AML-193 (cell line): ENCODE data around the gene CRYBB2.
"Not testable (repeated sequence)": the region's sequence is repeated elsewhere in the genome, so short reads cannot be mapped to it uniquely, and the experiment has no call there.

ENCODE experiments used
- DNase-seq, 2 experiments: peaks; one replicate each; lab custom pipeline; 2025; lab: John Stamatoyannopoulos, UW

CRYBB2 gene, protein sequence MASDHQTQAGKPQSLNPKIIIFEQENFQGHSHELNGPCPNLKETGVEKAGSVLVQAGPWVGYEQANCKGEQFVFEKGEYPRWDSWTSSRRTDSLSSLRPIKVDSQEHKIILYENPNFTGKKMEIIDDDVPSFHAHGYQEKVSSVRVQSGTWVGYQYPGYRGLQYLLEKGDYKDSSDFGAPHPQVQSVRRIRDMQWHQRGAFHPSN

DNA sequence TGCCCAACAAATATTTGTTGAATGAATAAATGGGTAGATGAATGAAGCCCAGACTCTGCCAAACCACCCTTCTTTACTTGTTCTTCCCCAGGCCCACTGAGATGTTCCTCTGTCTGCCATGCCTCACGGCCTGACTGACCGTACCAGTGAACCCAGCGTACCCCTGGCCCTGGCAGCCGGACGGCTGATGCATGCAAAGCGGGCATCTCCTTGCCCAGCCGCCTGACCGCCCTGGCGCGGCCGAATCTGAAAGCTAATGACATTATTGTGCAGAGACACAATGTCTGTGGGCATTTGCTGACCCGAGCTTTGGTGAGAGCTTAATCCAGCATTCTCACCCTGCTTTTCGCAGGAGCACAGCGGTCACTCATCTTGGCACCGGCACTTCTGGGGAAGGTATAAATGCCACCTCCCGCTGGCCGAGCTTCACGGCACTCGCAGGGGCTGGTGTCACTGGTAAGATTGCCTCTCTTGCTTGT is at the start of gene CRYBB2:
Gene CRYBB2 (plus strand): TSS at position 429 of the 479 bp plus-strand sequence. CDS start 1,791 bp downstream, outside the sequence.
- no peak for DNase-seq

DNA sequence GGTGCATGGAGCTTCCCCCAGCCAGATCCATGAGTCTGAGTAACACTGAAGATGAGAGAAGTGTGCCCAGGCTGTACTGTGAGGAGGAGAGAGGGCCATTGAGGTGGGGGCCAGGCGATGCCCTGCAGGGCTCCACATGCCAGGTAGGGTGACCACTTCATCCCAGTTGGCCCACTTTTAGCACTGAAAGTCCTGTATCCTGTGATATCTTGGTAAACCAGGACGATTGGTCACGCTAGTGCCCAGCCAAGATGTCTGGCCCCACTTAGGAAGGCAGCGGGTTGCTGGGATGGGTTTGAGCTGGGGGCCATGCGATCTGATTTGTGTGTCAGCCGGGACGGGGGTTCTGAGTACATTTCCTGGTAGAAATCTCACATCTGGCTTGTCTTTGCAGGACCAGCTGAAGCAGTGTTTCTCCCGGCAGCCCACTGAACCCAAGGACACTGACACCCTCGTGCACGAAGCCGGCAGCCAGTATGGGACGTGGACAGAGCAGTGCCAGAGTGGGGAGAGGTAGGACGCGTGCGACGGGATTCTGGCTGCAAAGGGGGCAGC is 48.9 kb upstream of the CRYBB2 start:
- DNase-seq: no peak

DNA sequence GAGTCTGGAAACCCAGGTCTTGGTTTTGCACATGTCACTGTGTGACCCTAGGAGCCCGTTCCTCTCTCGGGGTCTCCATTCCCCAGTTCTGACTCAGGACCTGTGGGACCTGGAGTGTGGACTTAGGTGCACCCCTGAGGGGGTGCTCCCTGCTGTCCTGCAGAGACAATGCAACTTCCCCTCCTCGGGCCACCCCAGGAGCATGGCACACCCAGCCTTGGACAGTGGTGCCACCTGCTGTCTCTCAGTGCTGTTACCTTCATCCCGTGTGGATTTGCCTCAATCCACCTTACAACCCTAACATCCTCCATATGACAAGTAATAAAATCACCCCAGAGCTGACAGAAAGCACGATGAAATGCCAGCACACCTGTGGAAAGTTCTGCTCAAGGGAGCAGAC is 47.3 kb upstream of the CRYBB2 start:
- peak in 1 of 2 experiments; percentile 1 for DNase-seq

DNA sequence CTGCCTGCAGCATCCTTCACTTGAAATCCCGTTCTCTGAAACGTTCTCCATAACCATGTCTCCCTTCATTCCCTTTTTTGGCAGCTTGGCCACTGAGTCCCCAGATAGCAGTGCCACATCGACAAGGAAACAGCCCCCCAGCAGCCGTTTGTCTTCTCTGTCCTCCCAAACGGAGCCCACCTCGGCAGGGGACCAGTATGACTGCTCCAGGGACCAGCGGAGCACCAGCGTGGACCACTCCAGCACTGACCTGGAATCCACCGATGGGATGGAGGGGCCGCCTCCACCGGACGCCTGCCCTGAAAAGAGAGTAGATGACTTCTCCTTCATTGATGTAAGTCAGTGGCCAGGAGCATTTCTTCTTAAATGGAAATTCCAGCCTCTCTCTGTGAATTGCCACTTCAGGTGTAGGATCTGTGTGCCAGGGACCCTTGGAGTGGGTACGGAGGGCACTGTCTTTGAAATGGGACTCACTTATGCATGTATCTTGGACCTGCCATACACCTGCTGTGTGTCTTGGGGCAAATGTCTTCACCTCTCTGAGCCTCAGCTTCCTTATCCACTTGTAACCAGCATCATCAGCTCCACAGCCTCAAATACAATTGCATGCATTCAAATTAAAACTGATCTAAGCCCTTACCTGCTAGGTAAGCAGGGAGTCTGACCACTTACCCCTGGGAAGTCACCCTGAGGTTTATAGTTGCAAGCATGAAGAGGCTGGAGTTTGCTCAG is 45.1 kb upstream of the CRYBB2 start:
- DNase-seq: no peak

DNA sequence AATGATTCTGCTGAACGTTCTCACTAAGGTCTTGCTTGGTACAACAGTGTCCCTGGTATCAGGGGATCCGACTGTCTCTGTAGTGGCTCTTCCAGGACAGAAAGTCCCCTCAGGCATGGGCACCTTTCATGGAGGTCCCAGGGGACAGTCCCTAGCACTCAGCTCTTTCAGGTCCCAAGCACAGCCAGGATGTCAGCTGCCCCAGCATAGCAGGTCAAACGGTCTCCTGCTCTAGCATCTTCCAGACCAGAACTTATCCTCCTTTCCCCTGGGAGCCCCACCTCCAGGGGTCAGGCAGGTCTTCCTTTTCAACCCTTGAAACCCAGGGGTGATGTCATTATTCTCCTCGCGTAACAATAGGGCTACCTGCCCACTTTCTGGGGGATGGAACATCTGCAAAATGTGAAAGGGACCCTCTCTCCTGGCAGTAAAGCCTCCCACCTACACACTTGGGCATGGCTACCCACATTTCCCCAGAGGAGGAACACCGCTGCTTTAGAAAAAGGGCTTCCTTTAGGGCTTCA is 44.5 kb upstream of the CRYBB2 start:
- no peak for DNase-seq

DNA sequence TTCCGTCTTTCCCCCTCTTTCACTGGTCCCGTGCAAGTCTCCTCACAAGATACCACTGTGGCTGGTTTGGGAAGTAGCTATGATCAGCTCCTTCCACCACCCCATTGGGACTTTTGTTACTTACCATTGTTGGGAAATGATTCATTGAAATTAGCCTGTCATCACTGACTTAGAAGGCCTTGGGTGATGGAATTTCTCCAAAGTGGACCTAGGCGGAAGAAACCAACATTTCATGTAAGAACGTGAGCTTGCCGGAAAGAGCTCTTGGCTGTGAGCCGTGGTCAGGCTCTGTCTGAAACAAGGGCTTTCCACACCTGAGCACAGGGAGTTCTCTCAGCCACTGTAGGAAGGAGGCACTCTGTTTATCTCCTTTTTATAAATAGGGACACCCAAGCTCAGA is 43.3 kb upstream of the CRYBB2 start:
- no peak for DNase-seq

DNA sequence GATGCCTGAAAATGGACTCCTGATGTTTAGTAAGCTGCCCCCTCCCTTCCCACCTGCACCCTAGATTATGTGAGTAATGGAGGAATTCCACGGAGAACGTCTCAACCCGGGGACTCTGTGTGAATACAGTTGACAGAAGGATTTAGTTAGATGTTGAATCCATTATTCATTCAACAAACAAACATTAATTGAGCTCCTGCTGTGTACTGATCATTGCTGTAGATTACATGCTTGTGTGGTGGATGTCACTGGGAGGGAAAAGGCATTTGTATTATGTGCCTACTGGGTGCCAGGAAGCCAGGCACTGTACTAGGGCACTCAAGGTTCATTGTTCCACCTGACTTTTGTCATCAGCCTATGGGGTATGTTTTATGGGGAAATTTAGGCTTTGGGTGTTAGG is 42.6 kb upstream of the CRYBB2 start:
- DNase-seq: no peak

DNA sequence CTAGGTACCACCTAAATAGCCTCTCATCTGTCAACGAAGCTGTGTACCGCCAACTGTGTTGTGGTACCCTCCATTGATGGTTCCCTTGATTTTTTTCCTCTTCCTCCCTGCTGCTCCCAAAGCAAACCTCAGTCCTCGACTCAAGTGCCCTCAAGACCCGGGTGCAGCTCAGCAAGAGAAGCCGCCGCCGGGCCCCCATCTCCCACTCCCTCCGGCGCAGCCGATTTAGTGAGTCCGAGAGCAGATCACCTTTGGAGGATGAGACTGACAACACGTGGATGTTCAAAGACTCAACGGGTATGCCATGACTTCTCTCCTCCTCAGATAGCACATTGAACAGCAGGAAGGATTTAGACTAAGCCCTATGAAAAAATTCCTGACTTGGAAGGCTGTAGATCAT is 42.2 kb upstream of the CRYBB2 start:
- DNase-seq: no peak

DNA sequence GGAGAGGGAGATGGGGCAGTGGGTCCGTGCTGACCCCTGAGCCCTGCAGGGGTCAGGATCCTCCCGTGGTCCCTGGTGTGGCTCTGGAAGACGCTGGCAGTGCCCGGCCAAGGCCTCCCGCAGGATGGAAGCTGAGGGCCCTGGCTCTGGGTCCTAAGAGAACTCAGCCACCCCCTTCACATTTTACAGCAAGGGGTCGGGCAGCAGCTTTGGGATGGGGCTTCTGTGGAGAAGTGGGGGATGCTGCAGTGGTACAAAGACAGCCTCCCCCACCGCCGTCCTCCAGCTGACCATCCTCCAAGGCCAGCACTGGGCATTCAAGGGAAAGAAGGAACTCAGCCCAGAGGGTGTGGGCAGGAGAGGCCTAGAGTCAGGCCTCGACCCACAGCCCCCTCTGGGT is 41.5 kb upstream of the CRYBB2 start:
- DNase-seq: no peak

DNA sequence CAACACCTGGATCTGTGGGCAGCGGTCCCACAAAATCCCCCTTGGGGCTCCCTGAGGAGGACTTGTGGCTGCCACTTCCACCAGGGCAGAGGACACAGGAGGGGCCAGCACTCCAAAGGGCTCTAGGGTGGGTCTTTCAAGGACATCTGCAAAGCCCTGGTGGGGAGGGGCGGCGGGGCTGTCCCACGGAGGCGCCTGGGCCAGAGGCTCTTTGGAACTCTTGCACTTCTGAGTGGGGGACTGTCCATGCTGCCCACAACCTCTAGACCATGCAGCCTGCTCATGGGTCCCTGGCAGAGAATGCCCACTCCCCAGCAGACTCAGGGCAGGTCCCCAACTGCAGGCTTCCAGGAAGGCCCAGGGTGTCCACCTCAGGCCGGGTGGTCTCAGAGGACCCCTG is 41.1 kb upstream of the CRYBB2 start:
- DNase-seq: not testable (repeated sequence)

DNA sequence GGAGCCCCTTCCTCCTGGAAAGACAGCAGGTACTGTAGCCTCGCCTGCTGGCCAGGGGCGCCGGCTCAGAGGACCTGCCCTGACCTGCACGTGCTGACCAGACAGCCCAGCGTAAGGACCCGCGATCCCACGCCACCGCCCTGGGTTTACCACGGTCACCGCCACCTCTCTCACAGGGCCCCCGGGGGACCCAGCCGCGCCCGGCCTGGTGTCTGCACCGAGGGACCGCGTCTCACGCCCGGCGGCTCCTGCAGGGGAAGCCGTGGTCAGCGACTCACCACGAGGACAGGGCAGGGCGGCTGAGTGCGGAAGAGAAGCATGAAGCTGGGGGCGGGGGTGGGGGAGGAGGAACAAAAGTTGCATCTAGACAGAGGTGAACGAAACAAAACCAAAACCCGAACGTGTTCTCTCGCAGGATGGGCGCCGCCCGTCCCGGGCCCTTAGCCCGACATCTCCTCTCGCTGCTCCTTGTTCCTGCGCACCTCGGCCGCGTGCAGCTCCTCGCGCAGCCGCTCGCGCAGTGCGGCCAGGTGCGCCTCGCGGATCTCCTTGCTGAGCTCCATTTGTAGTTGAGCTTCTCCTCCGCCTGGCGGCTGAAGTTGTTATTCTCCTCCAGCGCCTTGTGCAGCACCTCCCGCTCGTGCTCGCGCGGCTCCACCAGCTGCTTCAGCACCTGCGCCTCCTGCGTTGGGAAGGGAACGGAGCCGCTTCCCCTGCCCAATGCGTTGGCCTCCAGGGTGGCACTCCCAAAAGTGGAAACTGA is 40.4 kb upstream of the CRYBB2 start:
- not testable (repeated sequence) for DNase-seq

DNA sequence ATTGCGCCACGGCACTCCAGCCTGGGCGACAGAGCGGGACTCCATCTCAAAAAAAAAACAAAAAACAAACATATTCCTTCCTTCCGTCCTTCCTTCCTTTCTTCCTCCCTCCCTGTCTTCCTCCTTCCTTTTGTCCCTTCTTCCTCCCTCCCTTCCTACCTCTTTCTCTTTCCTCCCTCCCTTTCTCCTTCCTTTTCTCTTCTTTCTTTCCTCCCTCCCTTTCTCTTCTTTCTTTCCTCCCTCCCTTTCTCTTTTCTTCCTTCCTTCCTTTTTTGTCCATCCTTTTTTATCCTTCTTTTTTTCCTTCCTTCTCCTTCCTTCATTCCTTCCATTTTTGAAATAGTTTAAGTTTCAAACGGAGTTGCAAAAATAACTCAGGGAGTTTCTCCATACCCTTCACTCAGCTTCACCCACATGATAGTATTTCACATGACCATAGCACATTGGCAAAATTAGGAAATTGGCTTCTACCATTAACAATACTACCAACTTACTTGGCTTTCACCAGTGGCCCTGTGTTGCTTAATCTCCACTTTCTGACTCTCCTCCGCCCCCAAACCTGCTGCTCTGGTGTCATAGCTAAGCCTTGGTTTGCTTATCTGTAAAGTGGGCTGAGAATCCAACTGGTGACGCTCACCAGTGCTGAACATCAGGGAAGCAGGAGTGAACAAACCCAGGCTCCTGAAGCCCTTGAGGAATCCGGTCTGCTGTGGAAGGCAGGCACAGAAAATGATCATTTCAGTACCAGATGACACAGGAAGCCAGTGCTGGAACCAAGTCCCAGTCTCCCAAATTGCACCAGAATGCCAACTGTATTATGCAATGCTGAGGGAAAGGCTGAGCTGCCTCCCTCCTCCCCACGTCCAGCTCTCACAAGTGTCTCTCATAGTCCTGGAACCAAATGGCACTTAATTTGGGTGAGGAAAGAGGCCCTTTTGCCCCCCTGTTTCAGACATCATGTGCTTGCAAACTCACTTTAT is 37.0 kb upstream of the CRYBB2 start:
- DNase-seq: no peak

DNA sequence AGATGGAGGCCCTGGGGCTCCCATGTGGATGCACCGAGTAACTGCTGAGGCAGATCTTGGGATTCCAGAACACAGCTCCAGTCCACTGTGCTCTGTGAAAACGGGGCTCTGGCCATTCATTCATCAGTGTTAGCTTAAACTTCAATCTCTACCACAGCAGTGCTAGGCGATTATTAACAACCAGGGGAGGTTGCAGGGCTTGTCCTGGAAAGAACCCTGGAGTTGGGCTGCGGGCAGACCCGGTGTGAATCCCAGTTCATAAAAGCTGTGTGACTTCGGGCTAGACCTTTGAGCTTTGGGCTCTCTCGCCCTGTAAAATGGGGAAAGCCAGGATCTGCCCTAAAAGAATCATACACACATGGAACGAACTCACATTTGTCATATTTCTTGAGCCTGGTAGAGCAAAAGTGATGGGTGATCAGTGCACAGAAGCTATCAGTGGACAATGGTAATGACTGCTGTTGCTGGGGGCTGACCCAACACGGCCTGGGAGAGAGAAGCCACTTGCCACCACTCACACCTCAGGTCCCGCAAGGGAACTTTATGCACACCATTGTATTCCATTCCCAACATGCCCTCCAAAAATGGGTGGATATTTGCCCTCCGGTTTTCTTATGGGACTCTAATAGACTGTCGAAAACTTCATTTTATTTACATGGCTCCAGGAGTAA is 35.4 kb upstream of the CRYBB2 start:
- no peak for DNase-seq

DNA sequence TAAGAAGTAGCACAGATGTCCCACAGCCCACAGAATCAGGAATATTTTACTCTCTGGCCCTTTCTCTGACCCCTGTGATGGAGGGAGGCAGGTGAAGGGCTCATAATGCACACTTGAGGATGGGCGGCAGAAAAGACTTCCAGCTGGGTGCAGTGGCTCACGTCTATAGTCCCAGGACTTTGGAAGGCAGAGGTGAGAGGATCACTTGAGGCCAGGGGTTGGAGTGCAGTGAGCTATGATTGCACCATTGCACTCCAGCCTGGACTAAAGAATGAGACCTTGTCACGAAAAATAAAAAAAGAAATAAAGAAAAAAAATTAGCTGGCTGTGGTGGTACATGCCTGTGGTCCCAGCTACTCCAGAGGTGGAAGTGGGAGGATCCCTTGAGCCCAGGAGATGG is 33.3 kb upstream of the CRYBB2 start:
- no peak for DNase-seq

DNA sequence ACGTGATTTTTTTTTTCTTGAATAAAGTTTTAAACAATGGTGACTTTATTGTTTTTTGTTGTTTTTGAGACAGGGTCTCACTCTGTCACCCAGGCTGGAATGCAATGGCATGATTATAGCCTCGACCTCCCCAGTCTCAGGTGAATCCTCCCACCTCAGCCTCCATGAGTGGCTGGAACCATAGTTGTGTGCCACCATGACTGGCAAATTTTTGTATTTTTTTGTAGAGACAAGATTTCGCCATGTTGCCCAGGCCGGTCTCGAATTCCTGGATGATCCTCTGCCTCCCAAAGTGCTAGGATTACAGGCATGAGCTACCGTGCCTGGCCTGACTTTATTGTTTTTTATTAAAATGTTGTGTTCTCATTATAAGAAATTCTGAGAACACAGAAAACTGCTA is 32.0 kb upstream of the CRYBB2 start:
- no peak for DNase-seq

DNA sequence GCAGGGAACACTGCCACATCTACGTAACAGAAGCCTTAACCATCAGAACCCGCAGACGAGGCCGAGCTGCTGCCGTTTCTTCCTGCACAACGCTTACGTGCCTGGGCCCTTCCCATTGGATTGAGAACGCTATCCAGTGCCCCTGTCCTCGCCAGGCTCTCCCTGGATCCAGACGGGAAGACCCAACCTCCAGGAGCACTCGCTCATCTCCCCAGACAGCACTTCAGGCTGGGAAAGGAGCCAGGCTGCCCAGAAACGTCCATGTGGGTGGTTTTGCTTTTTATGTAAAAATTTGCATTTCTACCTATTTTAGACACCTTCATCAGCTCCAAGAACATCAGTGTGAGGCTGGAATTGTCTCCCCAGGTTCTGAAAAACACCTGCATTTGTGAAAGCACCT is 27.0 kb upstream of the CRYBB2 start:
- no peak for DNase-seq

DNA sequence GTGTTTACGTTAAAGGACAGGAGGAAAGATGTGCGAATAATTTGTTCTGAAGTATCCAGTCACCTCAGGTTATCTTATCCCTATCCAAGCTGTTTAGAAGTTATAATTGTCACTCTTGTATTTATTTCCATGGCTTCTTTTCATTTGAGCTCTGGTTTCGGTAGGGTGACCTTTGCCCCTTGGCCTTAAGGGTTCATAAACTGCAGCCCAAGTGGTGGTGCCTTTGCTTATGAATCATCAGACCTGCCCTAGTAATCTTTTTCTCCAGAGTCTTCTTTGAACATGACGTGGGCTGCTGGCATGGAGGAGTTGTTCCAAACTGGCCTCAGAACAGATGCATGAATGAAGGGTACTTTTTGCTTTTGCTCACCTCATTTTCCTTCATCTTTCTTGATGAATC is 26.3 kb upstream of the CRYBB2 start:
- DNase-seq: no peak

DNA sequence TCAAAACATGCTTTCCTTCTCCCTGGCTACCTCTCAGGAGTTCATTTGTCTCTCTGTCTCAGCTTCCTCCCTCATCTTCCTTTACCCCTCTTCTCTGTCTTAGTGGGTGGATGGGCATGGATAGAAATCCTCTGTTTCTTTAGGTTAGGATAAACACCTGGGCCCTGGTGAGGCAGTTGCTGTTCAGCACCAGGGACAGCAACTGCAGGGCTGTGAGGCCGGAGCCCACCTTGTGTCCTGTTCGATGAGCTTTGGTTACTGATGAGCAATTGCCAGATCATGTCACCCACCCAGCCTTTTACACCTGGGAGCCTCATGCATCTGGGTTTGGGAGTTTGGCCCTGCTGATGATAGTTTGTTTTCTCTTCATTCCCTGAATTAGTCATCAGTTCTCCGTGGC is 25.9 kb upstream of the CRYBB2 start:
- DNase-seq: no peak

DNA sequence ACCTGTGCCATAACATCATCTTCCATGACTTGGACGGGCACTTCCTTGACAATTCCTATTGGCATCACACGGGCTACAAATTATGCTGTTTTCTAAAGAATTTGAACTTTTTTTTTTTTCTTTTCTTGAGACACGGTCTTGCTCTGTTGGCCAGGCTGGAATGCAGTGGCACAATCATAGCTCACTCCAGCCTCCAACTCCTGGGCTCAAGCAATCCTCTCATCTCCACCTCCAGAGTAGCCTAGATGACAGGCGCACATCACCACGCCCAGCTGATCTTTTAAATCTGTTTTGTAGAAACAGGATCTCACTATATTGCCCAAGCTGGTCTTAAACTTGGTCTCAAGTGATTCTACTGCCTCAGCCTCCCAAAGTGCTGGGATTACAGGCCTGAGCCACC is 23.1 kb upstream of the CRYBB2 start:
- no peak for DNase-seq

DNA sequence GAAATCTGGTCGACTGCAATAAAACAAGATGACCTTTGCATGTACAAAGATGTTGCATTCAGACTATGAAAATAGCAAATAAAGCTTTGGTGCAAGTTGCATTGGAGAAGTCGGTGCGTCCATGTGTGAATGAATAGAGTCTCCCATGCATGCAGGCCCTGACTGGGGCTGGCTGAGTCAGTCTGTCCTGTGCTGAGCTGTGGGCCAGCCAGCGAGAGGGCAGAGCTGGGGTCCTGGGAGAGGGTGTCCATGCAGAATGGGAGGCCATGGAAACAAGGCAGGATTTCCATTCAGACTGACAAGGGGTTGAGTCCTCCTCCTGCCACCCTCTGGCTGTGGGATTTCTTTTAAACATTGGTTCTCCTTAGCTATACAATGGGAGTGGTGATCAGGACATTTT is 22.1 kb upstream of the CRYBB2 start:
- DNase-seq: no peak
